GM21360 (cell line): ENCODE data around the gene MAML2.
"Not testable (repeated sequence)": the region's sequence is repeated elsewhere in the genome, so short reads cannot be mapped to it uniquely, and the experiment has no call there.

Source experiments
- ATAC-seq: cut with Tn5 transposase; IDR thresholded peaks from one replicate; pipeline ENCODE4 v1.9.1; 2021; ENCODE audit warnings: mild to moderate bottlenecking, moderate library complexity; ENCODE audit not compliant: unreplicated experiment

MAML2 gene

DNA sequence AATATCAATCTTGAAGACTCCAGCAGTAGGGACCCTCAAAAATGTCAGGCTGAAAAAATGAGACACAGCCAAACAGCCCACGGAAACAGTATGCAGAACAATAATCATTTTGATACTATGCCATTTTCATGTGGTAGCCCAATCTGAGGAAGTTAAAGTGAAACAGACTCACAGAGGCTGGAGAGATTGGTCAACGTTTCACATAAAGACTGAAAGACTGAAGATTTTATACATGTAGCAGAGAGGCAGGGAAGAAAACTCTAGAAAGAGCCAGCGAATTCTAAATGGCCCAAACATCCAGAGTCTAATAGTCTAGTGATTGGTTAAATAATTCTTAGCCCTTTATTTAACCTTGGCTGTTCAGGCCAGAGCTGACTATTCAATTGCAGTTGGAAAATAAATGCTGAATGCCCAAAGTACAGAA, 49.4 kb downstream of the MAML2 start:
- ATAC-seq, result peak; percentile 91

DNA sequence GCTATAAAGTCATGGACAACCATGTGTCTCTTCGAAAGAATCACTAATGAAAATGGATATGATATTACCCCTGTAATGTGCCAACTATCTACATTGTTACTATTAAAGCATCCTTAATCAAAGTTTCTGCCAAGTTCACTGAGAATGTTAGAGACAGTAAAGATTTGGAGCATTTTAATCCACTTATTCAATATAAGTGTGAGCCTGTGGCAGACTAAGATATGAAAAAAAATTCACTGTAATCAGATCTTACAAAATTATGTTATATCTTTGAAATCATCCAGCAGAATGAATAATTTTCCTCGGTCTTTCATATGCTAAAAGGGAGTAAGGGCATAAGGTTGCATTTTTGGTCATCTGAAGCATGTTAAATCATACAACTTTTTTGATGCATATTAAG, 49.9 kb downstream of the MAML2 start:
- no peak for ATAC-seq

DNA sequence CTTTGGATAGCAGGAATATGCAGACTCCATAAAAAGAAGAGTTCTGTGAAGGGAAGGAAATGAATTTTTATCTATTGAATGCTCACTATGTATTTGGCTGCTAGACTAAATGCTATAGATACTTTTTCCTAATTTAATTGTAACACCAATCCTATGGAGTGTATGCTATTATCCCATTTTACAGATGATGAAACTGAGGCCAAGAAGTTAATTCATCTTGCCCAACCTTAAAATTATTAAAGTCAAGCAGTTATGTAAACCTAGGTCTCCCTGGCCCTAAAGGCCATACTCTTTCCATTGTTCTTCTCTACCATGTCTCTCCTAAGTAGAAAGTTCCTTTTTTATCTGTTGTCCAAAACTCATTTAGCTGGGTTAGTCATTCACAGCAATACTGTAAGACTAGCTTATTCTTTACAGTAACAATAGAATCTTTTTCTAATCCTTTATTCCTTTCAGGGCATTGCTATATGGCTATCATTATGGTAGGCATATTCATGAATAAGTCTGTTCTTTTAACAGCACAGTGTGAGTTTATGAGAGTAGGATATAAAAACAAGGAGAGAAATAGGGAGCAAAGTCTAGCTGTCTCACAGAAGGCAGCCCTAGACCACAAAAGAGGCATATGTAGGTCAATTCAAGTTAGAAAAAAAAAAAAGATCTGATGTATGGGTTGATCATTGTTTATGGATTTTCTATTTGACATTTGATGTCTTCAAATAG, 50.5 kb downstream of the MAML2 start:
- no peak for ATAC-seq

DNA sequence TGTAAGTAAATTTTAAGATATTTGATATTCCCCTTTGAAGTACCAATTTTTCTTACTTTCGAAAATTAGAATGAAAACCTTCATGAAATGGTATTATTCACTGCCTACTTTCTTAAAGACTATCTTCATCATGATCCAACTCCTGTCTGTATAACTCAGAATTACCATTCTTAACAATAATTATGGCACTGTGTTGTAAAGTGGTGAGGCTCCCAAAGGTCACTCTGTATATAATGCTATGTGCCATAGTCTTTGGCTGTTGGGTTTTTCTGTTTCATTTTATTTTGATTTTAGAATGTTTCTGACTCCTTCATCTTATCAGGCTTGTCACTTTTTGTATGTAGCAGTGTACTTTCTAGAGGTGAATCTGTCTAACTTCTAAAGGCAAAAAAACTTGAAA, 52.4 kb downstream of the MAML2 start:
- ATAC-seq, result no peak

DNA sequence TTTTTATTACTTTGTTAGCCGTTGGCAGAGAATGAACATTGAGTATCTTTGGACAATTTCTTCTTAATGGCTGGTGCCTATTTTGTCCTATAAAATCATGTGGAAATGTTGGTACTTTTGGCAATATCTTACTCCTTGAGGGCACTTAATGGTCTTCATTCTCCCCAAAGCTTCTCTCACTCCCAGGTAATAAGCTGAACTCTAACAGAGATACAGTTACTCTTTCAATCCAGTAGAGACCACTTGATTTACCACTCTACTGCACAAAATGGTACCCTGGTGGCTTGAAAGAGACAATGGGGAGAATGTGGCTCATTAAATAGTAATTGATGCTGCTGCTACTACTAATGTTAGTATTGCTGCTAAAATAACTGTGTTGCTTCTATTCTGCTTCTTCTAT, 53.0 kb downstream of the MAML2 start:
- ATAC-seq, result no peak

DNA sequence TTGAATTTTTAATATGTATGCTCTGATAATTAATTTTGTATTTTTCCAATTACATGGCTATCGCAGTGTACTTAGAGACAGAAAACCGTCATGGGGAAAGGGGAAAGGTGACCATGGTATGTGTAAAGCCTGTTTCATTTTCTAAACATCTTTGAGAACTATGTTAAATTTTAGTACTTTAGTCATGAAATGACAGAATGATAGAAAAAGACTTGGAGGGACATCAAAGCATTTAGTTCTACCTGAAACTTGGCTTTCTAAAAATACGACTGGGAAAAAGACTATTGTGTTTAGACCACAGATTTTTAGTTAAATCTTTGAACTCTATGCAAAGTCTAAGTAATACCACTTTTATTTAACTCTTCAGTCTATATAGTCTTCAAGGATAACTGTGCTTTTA, 54.1 kb downstream of the MAML2 start:
- peak; percentile 49 for ATAC-seq

DNA sequence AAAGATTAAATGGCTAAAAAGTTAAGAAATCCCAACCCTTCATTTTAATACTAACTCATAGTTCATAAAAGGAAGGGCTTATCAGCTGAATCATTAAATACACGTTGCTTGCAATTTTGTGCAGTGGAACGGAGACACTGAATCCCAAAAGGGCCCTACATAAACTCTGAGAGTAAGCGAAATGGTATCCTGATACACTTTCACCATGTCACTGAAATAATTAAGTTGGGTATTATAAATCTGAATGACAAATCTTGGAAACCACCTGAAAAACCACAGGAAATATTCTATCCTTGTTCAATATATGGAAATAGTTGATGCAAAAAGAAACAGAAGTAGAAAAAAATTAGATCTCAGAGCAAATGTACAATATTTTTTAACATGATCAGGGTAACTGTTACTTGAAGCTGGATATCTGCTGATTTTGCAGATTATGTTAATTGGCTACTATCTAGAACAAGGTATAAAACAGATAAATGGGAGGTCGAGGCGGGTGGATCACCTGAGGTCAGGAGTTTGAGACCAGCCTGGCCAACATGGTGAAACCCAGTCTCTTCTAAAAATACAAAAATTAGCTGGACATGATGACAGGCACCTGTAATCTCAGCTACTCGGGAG, 55.1 kb downstream of the MAML2 start:
- ATAC-seq, result no peak

DNA sequence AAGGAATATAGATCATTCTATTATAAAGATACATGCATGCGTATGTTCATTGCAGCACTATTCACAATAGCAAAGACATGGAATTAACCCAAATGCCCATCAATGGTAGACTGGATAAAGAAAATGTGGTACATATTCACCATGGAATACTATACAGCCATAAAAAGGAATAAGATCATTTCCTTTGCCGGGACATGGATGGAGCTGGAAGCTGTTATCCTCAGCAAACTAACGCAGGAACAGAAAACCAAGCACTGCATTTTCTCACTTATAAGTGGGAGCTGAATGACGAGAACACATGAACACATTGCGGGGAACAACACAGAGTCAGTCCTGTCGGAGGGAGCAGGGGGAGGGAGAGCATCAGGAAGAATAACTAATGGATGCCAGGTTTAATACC, 57.0 kb downstream of the MAML2 start:
- ATAC-seq, result not testable (repeated sequence)

DNA sequence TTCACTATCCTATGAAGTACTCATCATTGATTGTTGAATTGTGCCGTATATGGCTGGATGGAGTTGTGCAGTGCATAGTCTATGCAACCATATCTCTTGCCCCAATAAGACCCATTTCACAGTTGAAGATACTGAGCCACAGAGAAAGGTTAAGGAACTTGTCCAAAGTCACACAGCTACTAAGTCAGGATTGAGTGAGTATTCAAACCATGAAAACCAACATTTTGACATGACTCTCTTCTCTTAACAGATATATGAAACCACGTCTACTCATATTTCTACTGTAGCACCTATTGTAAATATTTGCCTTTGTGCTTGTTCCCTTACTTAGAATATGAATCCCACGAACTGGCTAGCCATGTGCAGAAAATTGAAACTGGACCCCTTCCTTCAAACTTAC, 58.1 kb downstream of the MAML2 start:
- ATAC-seq, result peak; percentile 37

DNA sequence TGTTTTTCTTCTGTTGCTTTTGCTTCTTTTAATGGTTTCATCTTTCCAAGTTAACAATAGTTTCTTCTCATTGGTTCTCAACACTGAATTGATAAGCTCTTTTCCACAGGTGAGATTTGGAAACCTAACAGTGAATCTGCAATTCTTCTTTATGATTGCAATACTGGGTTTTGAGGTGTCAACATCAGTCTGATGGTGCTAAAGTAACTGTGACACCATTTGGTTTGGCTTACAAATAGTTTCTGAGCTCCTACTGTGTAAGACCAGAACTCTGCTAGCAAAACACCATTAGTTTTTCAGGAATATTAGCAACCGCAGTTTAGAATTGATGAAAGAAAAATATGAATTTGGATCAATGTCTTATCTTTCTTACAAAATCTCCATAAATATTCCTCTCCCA, 58.6 kb downstream of the MAML2 start:
- no peak for ATAC-seq

DNA sequence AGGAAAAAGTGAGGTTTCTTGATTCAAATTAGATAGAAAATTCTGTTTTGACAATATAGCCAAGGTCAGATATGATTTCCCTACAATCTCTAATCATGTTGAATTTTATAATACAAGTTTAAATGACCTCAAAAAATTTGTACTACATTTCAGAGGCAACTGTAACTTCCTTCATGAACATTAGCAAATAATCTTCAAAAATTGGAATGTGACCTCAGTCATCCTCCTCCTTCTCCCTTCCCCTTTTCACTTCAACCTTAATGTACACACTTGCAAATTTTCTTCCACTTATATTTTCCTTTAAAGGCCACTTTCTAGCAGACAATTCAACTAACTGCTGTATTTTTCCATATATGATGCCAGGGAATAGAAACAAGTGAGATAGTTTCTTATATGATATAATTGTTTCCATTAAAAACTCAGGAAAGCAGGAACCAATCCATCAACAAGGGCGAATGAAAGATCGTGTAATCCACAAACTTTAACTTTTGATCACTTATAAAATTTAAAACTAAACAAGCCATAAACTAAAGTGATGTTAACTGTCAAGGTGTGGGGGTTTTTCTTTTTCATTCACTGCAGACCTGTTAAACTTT, 60.3 kb downstream of the MAML2 start:
- no peak for ATAC-seq

DNA sequence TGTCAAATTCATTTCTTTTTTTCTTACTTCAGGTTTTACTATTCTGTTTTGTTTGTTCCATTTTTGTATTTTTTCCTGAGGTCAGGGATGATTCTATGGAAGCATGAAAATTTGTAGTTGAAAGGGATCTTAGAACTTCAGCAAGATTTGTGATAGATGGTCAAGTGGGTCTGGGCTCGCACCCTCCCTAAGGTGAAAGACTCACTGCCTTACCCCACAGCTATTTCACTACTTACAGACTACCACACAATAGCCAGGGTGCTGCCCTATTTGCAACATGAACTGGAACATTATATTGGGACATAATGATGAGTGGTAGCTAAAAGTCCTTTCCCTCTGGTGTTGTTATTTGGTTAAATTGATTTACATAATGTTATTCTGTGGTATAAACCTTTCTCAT, 62.6 kb downstream of the MAML2 start:
- ATAC-seq, result no peak

DNA sequence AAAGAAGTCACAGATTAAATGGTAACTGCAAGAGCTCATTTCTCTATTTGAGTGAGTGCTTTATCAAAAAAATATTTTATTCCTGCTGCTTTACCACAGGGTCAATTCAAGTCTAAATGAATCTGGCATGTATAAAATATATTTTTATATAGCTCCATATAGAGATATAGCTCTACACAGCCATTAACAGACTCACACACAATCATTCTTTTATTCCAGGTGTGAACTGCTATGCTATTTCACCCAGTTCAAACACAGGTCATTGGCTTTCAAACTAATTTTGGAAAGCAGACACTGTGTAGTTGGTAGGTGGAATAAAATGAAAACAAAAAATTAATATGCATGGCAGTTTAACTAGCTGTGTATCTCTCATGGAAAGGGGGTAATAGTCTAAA, 63.1 kb downstream of the MAML2 start:
- no peak for ATAC-seq

DNA sequence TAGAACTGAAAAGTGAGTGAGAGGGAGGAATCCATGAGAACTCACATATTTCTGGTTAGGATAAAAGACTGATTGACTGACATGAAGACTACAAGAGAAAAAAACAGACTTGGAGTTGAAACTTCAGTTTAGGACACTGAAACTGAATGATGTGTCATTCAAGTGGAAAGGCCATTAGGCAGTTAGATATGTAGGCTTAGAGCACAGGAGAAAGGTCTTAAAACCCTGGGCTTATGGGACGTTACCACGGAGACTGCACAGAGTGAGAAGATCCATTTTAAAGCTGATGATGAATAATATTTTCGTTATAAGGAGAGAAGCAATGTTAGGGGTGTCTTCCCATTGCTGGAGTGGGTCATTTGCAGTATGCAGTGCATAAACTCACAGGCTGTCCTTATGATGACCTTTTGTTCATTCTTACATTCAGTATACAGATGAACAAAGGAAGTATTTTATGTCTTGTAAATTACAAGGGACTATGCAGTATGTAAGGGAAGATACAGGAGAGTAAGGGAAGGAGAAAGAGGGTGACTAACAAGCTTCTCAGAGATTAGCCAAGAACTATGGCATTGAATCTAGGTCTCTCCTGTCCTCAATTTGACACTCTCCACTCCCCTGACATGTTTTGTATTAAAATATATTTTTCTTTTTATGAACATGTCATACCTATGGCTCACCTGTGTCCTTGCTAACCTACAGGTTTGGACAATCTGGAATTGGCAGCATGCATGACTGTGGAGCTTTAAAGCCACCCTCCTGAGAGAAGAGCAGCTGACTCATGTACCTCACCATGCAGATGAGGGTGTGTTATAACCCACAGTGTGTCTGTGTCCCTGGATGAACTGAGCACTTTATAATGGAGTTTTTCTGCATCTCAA, 63.7 kb downstream of the MAML2 start:
- ATAC-seq, result peak; percentile 42

DNA sequence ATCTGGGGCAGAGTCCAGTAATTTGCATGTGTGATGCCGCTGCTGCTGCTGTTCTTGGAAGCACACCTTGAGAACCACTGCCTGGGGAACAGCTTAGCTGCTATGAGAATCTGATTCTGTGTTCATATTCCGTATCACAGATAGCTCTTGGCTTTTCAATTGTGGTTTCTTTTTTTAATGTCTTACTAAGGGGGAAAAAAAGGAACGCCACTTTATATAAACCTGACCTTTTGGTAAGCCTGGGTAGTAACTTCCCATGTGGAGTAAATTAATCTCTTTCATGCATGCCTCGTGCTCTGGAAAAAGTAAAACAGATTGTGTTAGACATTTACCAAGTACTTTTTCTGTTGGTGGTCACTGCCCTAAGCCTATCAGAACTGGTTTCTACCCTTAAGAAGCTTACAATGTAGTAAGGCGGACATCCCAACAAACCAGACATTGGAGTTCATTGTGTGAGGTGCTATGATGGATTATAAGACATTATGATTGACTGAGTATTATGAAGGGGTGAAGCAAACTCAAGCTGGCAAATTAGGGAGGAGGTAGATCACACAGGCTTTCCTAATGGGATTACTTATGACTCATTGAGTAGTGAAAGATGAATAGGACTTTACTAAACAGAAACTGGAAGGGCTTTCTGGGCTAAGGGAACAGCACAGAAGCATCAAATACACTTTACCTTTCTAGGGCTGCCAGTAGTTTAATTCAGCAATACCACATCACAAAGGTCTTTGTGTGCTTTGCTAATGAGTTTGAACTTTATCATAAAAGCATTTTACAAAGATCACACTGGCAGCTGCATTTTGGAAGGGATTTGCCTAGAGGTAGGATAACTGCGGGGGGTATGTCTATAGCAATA, 64.7 kb downstream of the MAML2 start:
- no peak for ATAC-seq

DNA sequence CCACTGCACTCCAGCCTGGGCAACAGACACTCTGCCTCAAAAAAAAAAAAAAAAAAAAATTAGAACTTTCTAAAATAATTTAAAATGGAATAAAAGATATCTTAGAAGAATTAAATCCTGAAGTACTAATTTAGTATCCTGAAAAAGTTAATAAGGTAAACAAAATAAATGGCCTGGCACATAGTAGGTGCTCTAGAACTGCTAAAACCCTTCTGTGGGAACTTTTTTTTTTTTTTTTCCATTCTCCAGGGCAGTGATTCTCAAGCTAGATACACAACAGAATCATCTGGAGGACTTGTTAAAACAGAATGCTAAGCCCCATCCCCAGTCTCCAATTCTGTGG, 65.3 kb downstream of the MAML2 start:
- no peak for ATAC-seq

DNA sequence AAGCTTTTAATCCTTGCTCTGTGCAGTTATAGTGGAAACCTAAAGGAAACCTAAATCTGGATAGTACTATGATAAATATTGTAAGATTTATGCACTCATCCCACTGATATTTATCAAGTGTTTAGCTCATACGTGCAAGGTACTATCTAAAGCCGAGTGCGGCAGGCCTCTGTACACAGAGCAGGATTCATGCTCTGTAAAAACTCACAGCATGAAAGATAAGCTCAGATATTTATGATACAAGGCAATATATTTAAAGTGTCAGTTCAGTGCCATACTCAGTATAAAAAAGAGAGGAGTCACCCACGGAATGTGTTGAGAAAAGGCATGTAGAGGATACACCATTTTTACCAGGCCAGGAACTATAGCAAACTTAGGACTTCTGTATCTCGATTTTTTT, 66.2 kb downstream of the MAML2 start:
- no peak for ATAC-seq

DNA sequence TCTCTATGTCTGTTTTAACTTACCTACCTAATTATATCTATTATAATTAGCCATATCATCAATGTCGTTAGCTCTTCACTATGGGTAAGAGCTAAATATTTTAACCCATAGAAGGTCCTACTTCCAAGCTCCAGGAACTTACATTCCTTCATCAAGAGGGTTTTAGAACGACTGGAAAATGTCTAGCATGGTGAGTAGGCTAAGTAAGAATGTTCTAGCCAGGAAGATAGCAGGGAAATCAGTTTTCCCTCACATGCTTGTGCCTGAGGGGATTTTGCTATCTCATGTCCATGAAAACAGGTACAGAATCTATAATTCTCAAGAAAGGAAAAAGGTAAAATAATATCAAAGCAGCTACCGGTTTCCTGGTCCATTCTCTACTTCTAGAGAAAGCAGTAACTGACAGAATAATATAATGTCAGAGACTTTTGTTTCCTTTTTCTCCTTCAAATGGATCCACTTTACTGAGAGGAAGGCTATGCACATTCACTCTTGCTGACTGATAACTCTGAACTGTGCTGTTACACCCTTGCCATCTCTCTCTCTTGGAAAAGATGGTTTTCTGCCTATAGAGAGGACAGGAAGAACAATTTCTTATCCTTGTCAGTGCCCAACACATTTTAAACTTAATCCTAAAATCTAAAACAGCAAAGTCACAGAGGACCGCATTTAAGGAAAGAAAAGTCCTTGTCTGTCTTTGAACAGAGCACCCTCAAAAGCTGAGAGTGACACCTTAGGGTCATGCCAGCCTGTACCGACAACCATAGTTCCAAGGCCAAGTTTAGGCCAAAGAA, 67.0 kb downstream of the MAML2 start:
- no peak for ATAC-seq

DNA sequence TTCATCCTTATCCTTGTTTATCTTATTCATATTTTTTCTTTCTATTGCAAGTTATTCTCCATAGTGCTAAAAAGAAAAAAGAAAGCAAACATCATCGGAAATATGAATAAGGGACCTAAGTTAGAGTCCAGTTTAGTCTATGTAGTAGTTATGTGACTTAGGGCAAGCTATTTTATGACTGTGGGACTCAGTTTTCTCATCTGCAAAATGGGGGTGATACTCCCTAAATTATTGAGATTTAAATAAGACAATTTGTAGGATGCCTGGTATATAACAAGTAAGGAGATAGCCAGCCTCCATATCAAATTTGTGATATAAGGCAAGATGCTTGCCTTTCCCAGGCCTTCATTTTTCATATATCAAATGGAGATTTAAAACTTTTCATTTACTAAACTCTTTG, 69.5 kb downstream of the MAML2 start:
- no peak for ATAC-seq
